HG02884 (cell line): Measurements from ENCODE around the gene ABCB9.
"Not testable (repeated sequence)": the region's sequence is repeated elsewhere in the genome, so short reads cannot be mapped to it uniquely, and the experiment has no call there.

ENCODE experiments used
- ATAC-seq: cut with Tn5 transposase; IDR thresholded peaks from one replicate; pipeline ENCODE4 v1.9.1; 2021; ENCODE audit warnings: mild to moderate bottlenecking, moderate library complexity; ENCODE audit not compliant: unreplicated experiment

Gene ABCB9

DNA sequence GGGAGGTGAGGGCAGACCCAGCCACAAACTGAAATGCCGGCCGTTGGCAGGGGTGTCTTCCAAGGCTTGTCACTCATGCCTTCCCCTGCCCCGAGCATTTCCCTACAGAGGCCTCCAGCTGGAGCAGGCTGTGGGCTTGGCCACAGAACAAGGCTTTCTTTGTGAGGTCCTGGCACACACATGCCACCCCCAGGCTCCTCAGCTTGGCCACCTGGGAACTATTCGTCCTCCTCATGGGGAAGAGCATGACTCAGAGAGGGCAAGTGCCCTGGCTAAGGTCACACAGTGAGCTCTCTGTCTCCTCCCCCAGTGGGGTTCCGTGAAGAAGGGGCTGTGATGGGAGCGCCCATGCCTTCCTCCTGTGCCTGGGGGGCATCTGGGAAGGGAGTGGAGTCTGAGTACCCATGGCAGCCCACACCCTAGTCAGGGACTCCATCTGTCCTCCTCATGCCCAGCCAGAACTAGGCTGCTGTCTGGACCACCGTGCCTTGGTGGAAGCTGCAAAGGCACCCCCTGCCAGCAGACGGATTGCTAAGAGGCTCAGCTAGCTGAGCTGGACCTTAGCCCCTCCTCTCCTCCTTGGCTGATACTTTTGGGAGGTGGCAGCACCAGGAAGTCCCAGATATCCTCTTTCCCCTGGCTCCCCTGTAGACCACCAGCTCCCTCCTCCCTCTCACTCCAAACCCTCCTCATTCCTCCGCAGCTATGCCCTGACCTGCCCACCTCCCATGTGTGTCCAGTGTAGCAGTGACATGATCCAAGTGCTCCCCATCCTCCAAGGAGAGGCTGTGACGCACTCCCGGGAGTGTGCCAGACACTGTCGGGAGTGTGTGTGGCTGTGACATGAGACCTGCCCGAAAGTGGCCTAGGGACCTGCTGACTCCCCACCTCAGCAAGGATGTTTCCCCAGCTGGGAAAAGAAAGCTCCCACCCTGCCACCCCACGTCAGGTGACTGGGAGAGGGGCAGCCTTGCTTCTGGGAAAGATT lies 21.4 kb downstream of the ABCB9 start:
- ATAC-seq: no peak

DNA sequence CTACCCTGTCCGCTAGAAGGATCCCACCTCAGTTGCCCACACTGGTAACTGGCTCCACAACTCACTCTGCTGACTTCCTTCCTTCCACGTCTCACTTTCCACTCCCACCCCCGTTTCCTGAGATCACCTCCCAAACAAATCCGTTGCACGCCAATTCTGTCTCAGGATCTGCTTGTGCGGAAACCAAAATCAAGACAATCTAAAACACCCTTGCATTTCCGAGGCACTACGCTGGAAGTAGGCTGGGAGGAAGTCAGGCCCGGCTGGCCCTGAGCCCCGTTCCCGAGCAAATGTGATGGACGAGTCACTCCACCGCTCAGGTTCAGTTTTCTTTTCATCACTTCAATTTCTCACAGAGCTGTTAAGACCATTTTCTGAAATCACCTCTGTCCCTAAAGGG lies 23.1 kb downstream of the ABCB9 start:
- ATAC-seq: no peak

GRCh38 chr12:122942637-122943036 lies 23.6 kb downstream of the ABCB9 start:
- no peak for ATAC-seq

- ATAC-seq: not testable (repeated sequence)
Measured at GRCh38 chr12:122941351-122941750, 24.9 kb downstream of the ABCB9 start.

GRCh38 chr12:122939125-122939524 lies 27.1 kb downstream of the ABCB9 start:
- no peak for ATAC-seq

- no peak for ATAC-seq
Measured at GRCh38 chr12:122937622-122938091, 28.6 kb downstream of the ABCB9 start.

DNA sequence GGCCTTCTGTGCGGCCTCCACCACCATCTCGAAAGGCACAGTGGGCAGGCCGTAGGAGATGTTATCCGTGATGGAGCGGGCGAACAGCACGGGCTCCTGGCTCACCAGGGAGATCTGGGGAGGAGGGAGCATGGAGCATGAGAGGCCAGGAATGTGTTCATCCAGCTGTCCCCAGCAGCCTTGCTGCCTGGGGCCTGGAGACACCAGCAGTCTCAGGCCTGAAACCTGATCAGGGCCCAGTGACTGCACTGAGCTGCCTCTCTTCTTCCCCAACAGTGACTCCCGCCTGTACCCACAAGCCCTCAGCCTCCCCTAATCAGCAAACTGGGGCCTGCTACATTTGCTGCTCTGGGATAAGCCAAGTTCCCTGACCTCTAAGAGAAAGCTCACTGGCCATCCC lies 30.9 kb downstream of the ABCB9 start:
- ATAC-seq: no peak

- ATAC-seq: no peak
Measured at GRCh38 chr12:122934722-122935121, 31.5 kb downstream of the ABCB9 start.

- ATAC-seq: no peak
Measured at GRCh38 chr12:122932207-122932606, 34.1 kb downstream of the ABCB9 start.

DNA sequence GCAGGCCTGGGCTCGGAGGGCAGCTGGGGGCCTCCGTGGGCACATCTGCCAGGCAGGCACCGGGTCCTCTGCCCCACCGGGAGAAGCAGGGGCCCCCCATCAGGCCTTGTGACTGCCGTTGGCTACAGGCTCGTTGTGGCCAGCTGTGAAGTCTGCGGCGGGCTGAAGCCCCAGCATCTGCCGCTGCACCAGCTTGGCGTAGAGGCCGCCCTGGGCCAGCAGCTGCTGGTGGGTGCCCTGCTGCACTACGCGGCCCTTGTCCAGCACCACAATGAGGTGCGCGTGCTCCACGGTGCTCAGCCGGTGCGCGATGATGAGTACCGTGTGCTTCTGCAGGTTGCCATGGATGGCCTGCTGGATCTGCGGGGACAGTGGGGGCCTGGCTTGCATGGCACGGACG lies 36.5 kb downstream of the ABCB9 start:
- no peak for ATAC-seq

GRCh38 chr12:122929148-122929538 lies 37.1 kb downstream of the ABCB9 start:
- no peak for ATAC-seq

DNA sequence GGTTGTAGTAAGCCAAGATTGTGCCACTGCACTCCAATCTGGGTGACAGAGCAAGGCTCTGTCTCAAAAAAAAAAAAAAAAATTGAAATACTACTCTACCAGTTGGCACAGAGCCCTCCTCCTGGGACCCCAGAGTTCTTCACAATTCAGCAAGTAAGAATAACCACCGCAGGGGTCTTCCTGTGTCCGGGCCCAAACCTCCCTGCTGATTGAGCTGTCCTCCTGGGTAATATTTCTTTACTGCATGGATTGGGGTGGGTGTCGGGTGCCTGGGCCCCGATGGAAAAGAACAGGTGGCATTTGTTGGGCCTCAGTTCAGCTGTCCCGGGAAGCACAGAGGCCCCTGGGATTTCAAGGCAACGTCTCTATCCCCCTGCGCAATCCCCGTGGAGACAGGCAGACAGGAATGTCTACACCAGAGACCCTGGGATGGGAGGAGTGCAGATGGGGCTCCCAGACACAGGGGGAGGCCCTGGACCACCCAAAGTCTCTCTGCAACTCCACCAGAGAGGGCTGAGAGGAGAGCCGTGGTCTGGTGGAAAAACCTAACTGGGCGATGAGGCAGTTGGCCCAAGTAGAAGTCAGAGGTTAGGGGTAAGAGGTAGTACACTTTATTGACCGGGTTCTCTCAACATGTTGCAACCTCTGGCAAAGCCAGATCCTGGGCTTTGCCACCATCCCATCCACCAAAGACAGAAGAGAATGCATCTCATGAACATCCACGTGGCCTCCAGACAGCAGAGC lies 37.7 kb downstream of the ABCB9 start:
- ATAC-seq: no peak

GRCh38 chr12:122927756-122928403 lies 38.4 kb downstream of the ABCB9 start:
- no peak for ATAC-seq

- ATAC-seq: no peak
Measured at GRCh38 chr12:122921917-122922316, 44.3 kb downstream of the ABCB9 start.

- no peak for ATAC-seq
Measured at GRCh38 chr12:122920687-122921086, 45.6 kb downstream of the ABCB9 start.

- ATAC-seq: no peak
Measured at GRCh38 chr12:122918827-122919226, 47.4 kb downstream of the ABCB9 start.

DNA sequence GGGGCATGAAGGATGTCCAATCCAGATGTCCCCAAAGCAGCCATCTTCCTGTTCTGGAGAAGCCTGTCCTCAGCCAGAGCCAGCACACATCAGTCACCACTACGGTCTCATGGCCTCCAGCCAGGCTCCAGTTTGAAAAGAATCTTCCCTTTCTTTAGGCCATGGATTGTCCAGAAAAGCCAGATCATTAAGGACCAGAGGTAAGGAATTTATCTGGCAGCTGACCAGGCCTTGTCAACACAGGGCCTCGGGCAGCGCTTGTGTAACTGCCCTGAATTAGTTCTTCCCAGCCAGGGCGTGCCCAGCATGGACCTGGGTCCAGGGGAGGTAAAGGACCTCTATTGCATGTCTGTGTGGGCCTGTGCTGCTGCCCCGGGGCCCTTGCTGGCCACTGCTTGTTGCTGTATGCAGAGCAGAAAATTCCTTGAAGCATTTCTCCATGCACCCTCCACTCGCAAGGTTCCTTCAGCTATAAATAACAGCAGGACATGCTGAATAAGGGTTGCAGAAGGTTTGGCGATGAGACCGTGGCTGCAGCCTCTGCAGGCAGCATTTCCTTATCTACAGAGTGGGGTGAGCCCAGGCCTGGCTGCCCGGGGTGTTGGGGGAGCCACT lies 48.6 kb downstream of the ABCB9 start:
- no peak for ATAC-seq

DNA sequence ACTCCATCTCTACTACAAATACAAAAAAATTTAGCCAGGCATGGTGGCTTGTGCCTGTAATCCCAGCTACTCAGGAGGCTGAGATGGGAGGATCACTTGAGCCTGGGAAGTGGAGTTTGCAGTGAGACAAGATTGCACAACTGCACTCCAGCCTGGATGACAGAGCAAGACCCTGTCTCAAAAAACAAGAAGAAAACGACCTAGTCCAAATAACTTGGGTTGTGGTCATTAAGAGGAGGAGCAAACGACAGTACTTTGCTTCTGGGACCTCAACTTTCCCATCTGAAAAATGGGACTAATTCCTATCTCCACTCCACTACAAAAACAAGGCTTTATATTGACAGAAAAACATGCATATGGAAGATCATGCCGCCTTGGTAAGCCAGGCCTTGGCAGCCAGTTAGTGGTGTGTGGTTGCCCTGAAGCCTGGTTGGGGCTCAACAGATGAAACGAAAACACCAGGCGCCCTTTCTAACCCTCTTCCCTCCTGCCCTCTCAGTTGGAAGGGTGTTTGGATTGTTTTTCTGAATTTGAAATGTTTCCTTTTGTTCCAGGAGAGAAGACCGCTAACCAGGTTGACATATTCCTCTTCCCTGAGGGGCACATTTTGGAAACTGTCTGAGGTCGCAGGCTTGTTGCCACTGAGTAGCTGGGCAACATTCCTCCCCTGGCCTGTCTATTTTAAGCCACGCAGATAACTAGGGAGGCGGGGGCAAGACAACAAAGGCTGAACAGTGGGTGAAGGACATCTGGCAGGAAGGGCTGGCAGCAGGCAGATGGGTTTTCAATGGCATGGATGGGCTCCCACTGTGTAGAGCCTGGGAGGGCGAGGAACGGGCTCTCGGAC lies 56.6 kb downstream of the ABCB9 start:
- ATAC-seq: no peak

DNA sequence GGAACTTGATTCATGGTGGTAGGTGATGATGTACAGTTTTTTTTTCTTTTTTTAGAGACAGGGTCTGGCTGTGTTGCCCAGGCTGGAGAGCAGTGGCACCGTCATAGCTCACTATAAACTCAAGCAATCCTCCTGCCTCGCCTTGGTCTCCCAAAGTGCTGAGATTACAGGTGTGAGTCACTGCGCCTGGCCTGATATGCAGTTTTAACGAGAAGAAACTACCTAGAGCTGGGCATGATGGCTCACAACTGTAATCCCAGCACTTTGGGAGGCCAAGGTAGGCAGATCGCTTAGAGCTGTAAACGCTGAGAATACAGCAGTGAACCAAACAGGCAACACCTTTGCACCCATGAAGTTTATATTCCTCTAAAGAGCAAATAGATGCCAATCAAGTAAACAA lies 57.3 kb downstream of the ABCB9 start:
- ATAC-seq: no peak

DNA sequence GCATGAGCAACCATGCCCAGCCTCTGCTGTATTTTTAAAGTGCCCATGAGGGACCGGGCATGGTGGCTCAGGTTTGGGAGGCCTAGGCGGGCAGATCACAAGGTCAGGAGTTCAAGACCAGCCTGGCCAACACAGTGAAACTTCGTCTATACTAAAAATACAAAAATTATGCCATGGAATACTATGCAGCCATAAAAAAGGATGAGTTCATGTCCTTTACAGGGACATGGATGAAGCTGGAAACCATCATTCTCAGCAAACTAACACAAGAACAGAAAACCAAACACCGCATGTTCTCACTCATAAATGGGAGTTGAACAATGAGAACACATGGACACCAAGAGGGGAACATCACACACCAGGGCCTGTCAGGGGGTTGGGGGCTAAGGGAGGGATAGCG lies 61.0 kb downstream of the ABCB9 start:
- ATAC-seq: not testable (repeated sequence)
